ENCODE results near the gene ATAD1. TPM values are rescaled to one million over a fixed set of nuclear protein-coding genes. Genes with fewer than 3 reads are reported as not detected.

Gene ATAD1
- total and polyA plus RNA-seq, 7 donors: 6.9 to 45.3 (median 28.0) TPM

DNA sequence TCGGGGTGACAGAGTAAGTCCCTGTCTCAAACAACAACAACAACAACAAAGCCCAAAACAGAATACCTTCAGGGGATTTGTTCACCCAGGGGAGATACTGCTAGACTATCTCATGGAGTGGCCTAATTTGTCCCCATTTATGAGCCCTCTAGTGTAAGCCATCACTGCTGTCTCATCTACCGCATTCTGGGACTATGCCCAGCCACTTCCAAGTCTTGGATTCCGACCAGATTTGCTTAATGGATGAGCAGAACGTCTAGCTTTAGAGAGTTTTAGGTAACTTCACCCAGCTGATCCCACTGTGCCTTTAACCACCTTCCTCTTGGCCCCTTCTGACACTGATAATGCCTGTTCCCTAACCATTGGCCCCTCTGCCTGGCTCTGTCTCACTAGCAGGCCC lies 111.3 kb downstream of the ATAD1 start:
- Histone ChIP-seq H3K9me3 (no peaks in the 10 kb centered on the region), H3K27me3 (no peaks in the 10 kb centered on the region), H3K4me3 (no peak overlapping the region), H3K27ac (no peak overlapping the region), H3K36me3 (no peaks in the 10 kb centered on the region), H3K4me1 (no peaks in the 10 kb centered on the region)
- intact Hi-C loops (cut with DNase I): no loop called here
- WGBS, 2 donors: 86 to 89% methylated on average over 4 of the region's 4 CpGs
- TF ChIP-seq POLR2AphosphoS5 (IDR thresholded peaks at IDR 0.05) (no peak), EP300 (IDR thresholded peaks at IDR 0.05) (no peak), POLR2A (IDR thresholded peaks at IDR 0.05) (no peak)
- TF ChIP-seq, protein P1, sequence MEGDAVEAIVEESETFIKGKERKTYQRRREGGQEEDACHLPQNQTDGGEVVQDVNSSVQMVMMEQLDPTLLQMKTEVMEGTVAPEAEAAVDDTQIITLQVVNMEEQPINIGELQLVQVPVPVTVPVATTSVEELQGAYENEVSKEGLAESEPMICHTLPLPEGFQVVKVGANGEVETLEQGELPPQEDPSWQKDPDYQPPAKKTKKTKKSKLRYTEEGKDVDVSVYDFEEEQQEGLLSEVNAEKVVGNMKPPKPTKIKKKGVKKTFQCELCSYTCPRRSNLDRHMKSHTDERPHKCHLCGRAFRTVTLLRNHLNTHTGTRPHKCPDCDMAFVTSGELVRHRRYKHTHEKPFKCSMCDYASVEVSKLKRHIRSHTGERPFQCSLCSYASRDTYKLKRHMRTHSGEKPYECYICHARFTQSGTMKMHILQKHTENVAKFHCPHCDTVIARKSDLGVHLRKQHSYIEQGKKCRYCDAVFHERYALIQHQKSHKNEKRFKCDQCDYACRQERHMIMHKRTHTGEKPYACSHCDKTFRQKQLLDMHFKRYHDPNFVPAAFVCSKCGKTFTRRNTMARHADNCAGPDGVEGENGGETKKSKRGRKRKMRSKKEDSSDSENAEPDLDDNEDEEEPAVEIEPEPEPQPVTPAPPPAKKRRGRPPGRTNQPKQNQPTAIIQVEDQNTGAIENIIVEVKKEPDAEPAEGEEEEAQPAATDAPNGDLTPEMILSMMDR (IDR thresholded peaks at IDR 0.05): no peak
- no peak for DNase-seq

DNA sequence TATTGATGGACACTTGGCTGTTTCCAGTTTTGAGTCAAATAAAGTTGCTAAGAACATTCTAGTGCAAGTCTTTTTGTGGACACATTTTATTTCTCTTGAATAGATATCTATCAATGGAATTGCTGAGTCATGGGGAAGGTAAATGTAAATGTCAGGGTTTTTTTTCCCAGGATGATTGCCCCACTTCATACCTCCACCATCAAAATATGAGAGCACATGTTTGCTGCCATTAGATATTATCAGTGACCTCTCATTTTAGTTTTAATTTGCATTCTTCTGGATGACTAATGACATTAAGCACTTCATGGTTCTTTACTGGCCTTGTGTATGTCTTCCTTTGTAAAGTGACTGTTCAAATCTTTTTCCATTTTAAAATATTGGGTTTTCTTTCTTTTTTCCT lies 112.7 kb downstream of the ATAD1 start:
- intact Hi-C loops (cut with DNase I): no loop called here
- DNase-seq: no peak
- Histone ChIP-seq H3K4me3 (no peak overlapping the region), H3K27ac (no peak overlapping the region), H3K27me3 (no peaks in the 10 kb centered on the region), H3K4me1 (no peaks in the 10 kb centered on the region), H3K9me3 (no peaks in the 10 kb centered on the region), H3K36me3 (no peaks in the 10 kb centered on the region)
- TF ChIP-seq POLR2A (IDR thresholded peaks at IDR 0.05): no peak
- no peak for TF ChIP-seq EP300 (IDR thresholded peaks at IDR 0.05)
- TF ChIP-seq POLR2AphosphoS5 (IDR thresholded peaks at IDR 0.05): no peak
- TF ChIP-seq, protein P1 (IDR thresholded peaks at IDR 0.05): no peak

DNA sequence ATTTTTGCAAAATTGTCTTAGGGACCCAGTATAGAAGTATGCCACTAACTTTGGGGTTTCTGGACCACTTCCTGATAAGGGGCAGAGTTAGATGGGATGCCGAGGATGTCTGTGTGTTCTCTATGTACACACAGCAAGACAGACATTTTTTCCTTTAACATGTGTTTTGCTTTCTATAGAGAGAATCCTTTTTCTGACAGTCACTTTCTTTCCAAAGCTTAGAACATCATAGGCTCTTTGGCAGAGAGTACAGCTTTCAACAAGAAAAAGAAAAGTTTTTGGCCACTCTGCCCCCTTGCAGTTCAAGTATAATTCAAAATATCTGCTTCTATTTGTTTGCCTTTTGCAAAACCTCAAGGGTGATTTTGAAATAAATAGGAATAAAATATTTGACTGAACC lies 114.3 kb downstream of the ATAD1 start:
- Histone ChIP-seq H3K9me3 (no peaks in the 10 kb centered on the region), H3K27me3 (no peaks in the 10 kb centered on the region), H3K4me3 (no peak overlapping the region), H3K27ac (peak overlapping the region in 1 of 4 donors; percentile 37), H3K4me1 (no peaks in the 10 kb centered on the region), H3K36me3 (no peaks in the 10 kb centered on the region)
- TF ChIP-seq EP300 (IDR thresholded peaks at IDR 0.05): no peak
- no peak for TF ChIP-seq POLR2A (IDR thresholded peaks at IDR 0.05)
- TF ChIP-seq, protein P1 (IDR thresholded peaks at IDR 0.05): no peak
- no peak for TF ChIP-seq POLR2AphosphoS5 (IDR thresholded peaks at IDR 0.05)
- WGBS, 2 donors: 67 to 76% methylated on average over 1 of the region's 1 CpG
- DNase-seq: no peak
- intact Hi-C loops (cut with DNase I): no loop called here

DNA sequence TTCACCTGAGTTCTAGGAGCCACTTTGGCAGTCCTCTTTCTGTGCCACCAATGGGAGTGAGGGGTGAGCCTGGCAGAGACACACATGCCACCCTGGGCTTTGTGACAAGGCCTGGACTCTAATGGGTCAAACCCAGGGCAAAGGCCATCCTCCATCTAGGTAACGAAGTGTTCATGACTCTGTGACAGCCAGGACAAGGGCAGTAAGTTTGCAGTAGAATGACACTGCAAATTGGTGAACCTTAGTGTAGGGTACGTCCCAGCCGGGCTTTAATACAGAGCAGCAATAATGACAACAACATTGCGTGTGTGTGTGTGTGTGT lies 115.1 kb downstream of the ATAD1 start:
- intact Hi-C loops (cut with DNase I): no loop called here
- no peak for DNase-seq
- no peak overlapping the region for H3K4me3 ChIP-seq
- H3K36me3 ChIP-seq: no peaks in the 10 kb centered on the region
- 73 to 95% methylated on average over 4 of the region's 4 CpGs for WGBS, 2 donors
- H3K27me3 ChIP-seq: no peaks in the 10 kb centered on the region
- H3K9me3 ChIP-seq: no peaks in the 10 kb centered on the region
- H3K27ac ChIP-seq: no peak overlapping the region
- H3K4me1 ChIP-seq: no peaks in the 10 kb centered on the region
- TF ChIP-seq, protein P1 (IDR thresholded peaks at IDR 0.05): no peak
- TF ChIP-seq POLR2A (IDR thresholded peaks at IDR 0.05) (no peak), POLR2AphosphoS5 (IDR thresholded peaks at IDR 0.05) (no peak), EP300 (IDR thresholded peaks at IDR 0.05) (no peak)

DNA sequence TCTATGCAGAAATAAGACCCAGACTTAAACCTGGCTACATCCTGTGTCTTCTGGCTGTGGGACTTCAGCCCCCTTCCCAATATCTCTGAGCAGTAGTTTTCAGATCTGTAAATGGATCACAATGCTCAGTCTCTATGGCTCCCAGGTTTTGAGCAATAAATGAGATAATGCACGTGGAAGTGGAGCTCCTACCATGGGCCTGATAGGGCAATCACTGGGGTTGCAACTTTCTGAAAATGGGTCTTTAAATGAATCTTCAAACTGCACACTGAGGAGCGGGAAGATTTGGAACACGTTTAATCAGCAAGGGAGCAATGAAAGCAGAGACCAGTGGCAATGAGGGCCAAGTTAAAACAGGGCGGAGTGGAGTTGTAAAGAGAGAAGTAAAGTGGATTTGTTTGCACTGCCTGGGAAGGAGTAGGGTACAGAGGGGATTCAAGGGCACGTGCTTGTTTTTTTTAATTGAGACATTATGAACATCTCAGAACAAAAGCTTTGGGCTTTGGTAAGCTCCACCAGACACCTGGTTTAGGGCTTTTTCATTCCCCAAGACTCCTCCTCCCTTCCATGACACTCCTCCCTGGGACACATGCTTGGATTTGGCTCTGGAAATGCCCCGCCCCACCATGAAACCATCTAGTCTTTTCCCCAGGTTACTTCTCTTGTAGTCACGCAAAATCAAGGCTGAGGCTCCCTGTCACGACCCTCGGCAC lies 115.6 kb downstream of the ATAD1 start:
- Histone ChIP-seq H3K9me3 (no peaks in the 10 kb centered on the region), H3K27me3 (no peaks in the 10 kb centered on the region), H3K4me1 (no peaks in the 10 kb centered on the region), H3K4me3 (no peak overlapping the region), H3K27ac (no peak overlapping the region), H3K36me3 (no peaks in the 10 kb centered on the region)
- WGBS, 2 donors: 45 to 70% methylated on average over 9 of the region's 9 CpGs
- no peak for TF ChIP-seq EP300 (IDR thresholded peaks at IDR 0.05)
- TF ChIP-seq, protein P1 (IDR thresholded peaks at IDR 0.05): no peak
- TF ChIP-seq POLR2A (IDR thresholded peaks at IDR 0.05): no peak
- TF ChIP-seq POLR2AphosphoS5 (IDR thresholded peaks at IDR 0.05): no peak
- intact Hi-C loops (cut with DNase I): no loop called here
- DNase-seq: no peak

All from sigmoid colon (tissue), 7 donors.